Effector memory CD4-positive, alpha-beta T cell (primary cell): ENCODE data around the gene CRLF1.
A peak's percentile ranks its signal among the peaks of the same experiment; 100 is the strongest.

ENCODE experiments used
- DNase-seq, 3 donors: peaks; one replicate each; pipeline ENCODE4 v3.0.0-alpha.2; 2020
- H3K27ac ChIP-seq: 2 replicates; pipeline ENCODE4 v1.7.0; 2013; ENCODE audit warnings: mild to moderate bottlenecking, low read length, moderate library complexity; ENCODE audit not compliant: insufficient read depth, poor library complexity, severe bottlenecking
- H3K27me3 ChIP-seq: replicated peaks from 2 replicates; pipeline ENCODE4 v1.7.0; 2013; ENCODE audit warnings: mild to moderate bottlenecking, low read length; ENCODE audit not compliant: insufficient read depth, control insufficient read depth, poor library complexity, severe bottlenecking
- H3K36me3 ChIP-seq: 2 replicates; pipeline ENCODE4 v1.7.0; 2013; ENCODE audit warnings: mild to moderate bottlenecking, low read length, moderate library complexity; ENCODE audit not compliant: control insufficient read depth, insufficient read depth
- H3K4me1 ChIP-seq: 2 replicates; pipeline ENCODE4 v1.7.0; 2013; ENCODE audit warnings: low read length, mild to moderate bottlenecking; ENCODE audit not compliant: control insufficient read depth, insufficient read depth, poor library complexity, severe bottlenecking
- H3K4me3 ChIP-seq: 2 replicates; pipeline ENCODE4 v1.7.0; 2013; ENCODE audit warnings: low read length, low read depth, mild to moderate bottlenecking; ENCODE audit not compliant: insufficient read depth, poor library complexity, severe bottlenecking
- H3K9me3 ChIP-seq: 2 replicates; pipeline ENCODE4 v1.7.0; 2013; ENCODE audit warnings: mild to moderate bottlenecking, low read length, moderate library complexity; ENCODE audit not compliant: control insufficient read depth

CRLF1 gene

GRCh38 chr19:18648973-18649315 lies 42.3 kb upstream of the CRLF1 start:
- Histone ChIP-seq H3K4me3 (no peak overlapping the region), H3K27ac (no peak overlapping the region), H3K27me3 (no peaks in the 10 kb centered on the region), H3K9me3 (no peaks in the 10 kb centered on the region), H3K36me3 (no peaks in the 10 kb centered on the region), H3K4me1 (no peaks in the 10 kb centered on the region)
- no peak for DNase-seq

- no peak for DNase-seq
- H3K4me1 ChIP-seq, result no peaks in the 10 kb centered on the region
- H3K27me3 ChIP-seq, result no peaks in the 10 kb centered on the region
- no peak overlapping the region for H3K27ac ChIP-seq
- no peaks in the 10 kb centered on the region for H3K36me3 ChIP-seq
- H3K4me3 ChIP-seq, result no peak overlapping the region
- no peaks in the 10 kb centered on the region for H3K9me3 ChIP-seq
Observed at GRCh38 chr19:18647807-18648206, 41.2 kb upstream of the CRLF1 start.

GRCh38 chr19:18647371-18647767 lies 40.8 kb upstream of the CRLF1 start:
- no peak for DNase-seq
- Histone ChIP-seq H3K9me3 (no peaks in the 10 kb centered on the region), H3K36me3 (no peaks in the 10 kb centered on the region), H3K4me3 (no peak overlapping the region), H3K27me3 (no peaks in the 10 kb centered on the region), H3K4me1 (no peaks in the 10 kb centered on the region), H3K27ac (no peak overlapping the region)

- no peak for DNase-seq
- Histone ChIP-seq H3K36me3 (no peaks in the 10 kb centered on the region), H3K4me1 (no peaks in the 10 kb centered on the region), H3K4me3 (no peak overlapping the region), H3K9me3 (no peaks in the 10 kb centered on the region), H3K27me3 (no peaks in the 10 kb centered on the region), H3K27ac (no peak overlapping the region)
Observed at GRCh38 chr19:18646535-18647370, 40.2 kb upstream of the CRLF1 start.

GRCh38 chr19:18645035-18645511 lies 38.5 kb upstream of the CRLF1 start:
- H3K36me3 ChIP-seq, result no peaks in the 10 kb centered on the region
- H3K27ac ChIP-seq, result no peak overlapping the region
- H3K9me3 ChIP-seq, result no peaks in the 10 kb centered on the region
- H3K4me3 ChIP-seq, result no peak overlapping the region
- no peaks in the 10 kb centered on the region for H3K4me1 ChIP-seq
- DNase-seq, result no peak
- no peaks in the 10 kb centered on the region for H3K27me3 ChIP-seq

GRCh38 chr19:18644196-18645034 lies 37.8 kb upstream of the CRLF1 start:
- no peak overlapping the region for H3K27ac ChIP-seq
- H3K9me3 ChIP-seq, result no peaks in the 10 kb centered on the region
- DNase-seq, result no peak
- H3K36me3 ChIP-seq, result no peaks in the 10 kb centered on the region
- no peaks in the 10 kb centered on the region for H3K27me3 ChIP-seq
- no peaks in the 10 kb centered on the region for H3K4me1 ChIP-seq
- H3K4me3 ChIP-seq, result no peak overlapping the region

GRCh38 chr19:18639706-18640243 lies 33.2 kb upstream of the CRLF1 start:
- H3K27me3 ChIP-seq, result no peaks in the 10 kb centered on the region
- no peak for DNase-seq
- H3K4me3 ChIP-seq, result no peak overlapping the region

GRCh38 chr19:18637673-18638630 lies 31.4 kb upstream of the CRLF1 start:
- H3K27me3 ChIP-seq, result no peaks in the 10 kb centered on the region
- peaks cover 7% of the 10 kb centered on the region for H3K4me1 ChIP-seq
- DNase-seq, result no peak
- H3K36me3 ChIP-seq, result no peaks in the 10 kb centered on the region
- peak overlapping the region; percentile 79 for H3K27ac ChIP-seq
- no peaks in the 10 kb centered on the region for H3K9me3 ChIP-seq
- peak overlapping the region; percentile 67 for H3K4me3 ChIP-seq

More at GRCh38 chr19:18639706-18640243, 33.2 kb upstream of the CRLF1 start:
- Histone ChIP-seq H3K9me3 (no peaks in the 10 kb centered on the region), H3K27ac (no peak overlapping the region), H3K36me3 (no peaks in the 10 kb centered on the region), H3K4me1 (peaks cover 7% of the 10 kb centered on the region)

- Histone ChIP-seq H3K4me1 (peaks cover 7% of the 10 kb centered on the region), H3K27ac (peak within 1 kb of the TSS; percentile 79), H3K4me3 (peak within 1 kb of the TSS; percentile 67), H3K36me3 (no peaks in the 10 kb centered on the region), H3K9me3 (no peaks in the 10 kb centered on the region), H3K27me3 (no peaks in the 10 kb centered on the region)
- no peak for DNase-seq
Observed at GRCh38 chr19:18636969-18637629, 30.5 kb upstream of the CRLF1 start, which contains the start of gene KLHL26. Gene KLHL26 (plus strand): TSS chr19:18637028. CDS start chr19:18637055, 27 bp downstream.
